KMS-11 (cell line): ENCODE measurements around the gene CD3D.

Source experiments
- H2AFZ ChIP-seq: fragments of 200-600 bp; sonication (generic); 2 replicates; pipeline ENCODE4 v1.6.1; 2016; ENCODE audit warnings: antibody characterized with exemption, mixed run types, low read depth
- H3K27ac ChIP-seq: fragments of 200-600 bp; sonication (generic); 2 replicates; pipeline ENCODE4 v1.6.1; 2016; ENCODE audit warnings: mild to moderate bottlenecking, mixed run types
- H3K27me3 ChIP-seq: fragments of 200-600 bp; sonication (generic); 2 replicates; pipeline ENCODE4 v1.6.1; 2017; ENCODE audit warnings: mild to moderate bottlenecking, low read depth, mixed run types, moderate library complexity; ENCODE audit not compliant: insufficient read depth
- H3K36me3 ChIP-seq: fragments of 200-600 bp; sonication (generic); 2 replicates; pipeline ENCODE4 v1.6.1; 2017; ENCODE audit warnings: mild to moderate bottlenecking, mixed run types; ENCODE audit not compliant: insufficient read depth
- H3K4me1 ChIP-seq: fragments of 200-600 bp; sonication (generic); 2 replicates; pipeline ENCODE4 v1.6.1; 2016; ENCODE audit warnings: mild to moderate bottlenecking, low read depth, mixed run types; ENCODE audit not compliant: poor library complexity, severe bottlenecking
- H3K4me2 ChIP-seq: fragments of 200-600 bp; sonication (generic); 2 replicates; pipeline ENCODE4 v1.7.0; 2016; ENCODE audit warnings: mild to moderate bottlenecking, mixed run types
- H3K4me3 ChIP-seq: fragments of 200-600 bp; sonication (generic); IDR thresholded peaks from 2 replicates; pipeline ENCODE4 v1.6.1; 2017; ENCODE audit warnings: low read depth, low read length, mixed read lengths; ENCODE audit not compliant: insufficient read depth
- H3K79me2 ChIP-seq: fragments of 200-600 bp; sonication (generic); 2 replicates; pipeline ENCODE4 v1.6.1; 2016; ENCODE audit warnings: low read depth, mixed run types; ENCODE audit not compliant: insufficient read depth
- H3K9ac ChIP-seq: fragments of 200-600 bp; sonication (generic); 2 replicates; pipeline ENCODE4 v1.6.1; 2016; ENCODE audit warnings: mild to moderate bottlenecking, mixed run types
- H4K20me1 ChIP-seq: fragments of 200-600 bp; sonication (generic); 2 replicates; pipeline ENCODE4 v1.6.1; 2016; ENCODE audit warnings: mild to moderate bottlenecking, mixed run types; ENCODE audit not compliant: insufficient read depth
- CTCF ChIP-seq: fragments of 200-600 bp; sonication (generic); conservative IDR thresholded peaks from 2 replicates; pipeline ENCODE4 v1.6.1; 2017; ENCODE audit warnings: low read depth, mild to moderate bottlenecking, antibody characterized with exemption, low read length, moderate library complexity, mixed read lengths

Gene CD3D

DNA sequence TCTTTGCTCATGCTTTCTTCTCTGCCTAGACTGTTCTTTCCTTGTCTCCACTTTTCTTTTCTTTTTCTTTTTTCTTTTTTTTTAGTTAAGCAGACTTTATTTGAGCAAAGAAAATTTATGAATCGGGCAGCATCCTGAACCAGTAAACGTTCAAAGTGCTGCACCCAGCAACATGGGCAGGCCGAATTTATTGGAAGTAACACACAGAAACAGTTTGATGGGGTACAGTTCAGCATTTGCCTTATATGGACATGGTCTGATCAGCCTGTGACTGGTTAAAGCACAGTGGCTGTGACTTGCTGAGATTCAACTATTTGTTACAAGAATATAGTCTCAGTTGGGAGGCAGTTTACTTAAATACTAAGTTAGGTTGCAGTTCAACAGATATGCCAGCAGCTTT is 22.0 kb downstream of the CD3D start:
- H3K79me2 ChIP-seq = no peaks in the 10 kb centered on the region
- H2AFZ ChIP-seq = no peak overlapping the region
- H3K27ac ChIP-seq = no peak overlapping the region
- H3K4me1 ChIP-seq = peaks cover 15% of the 10 kb centered on the region
- H3K36me3 ChIP-seq = no peaks in the 10 kb centered on the region
- no peaks in the 10 kb centered on the region for H3K27me3 ChIP-seq
- no peak overlapping the region for H3K4me2 ChIP-seq
- no peak overlapping the region for H3K9ac ChIP-seq
- no peak for TF ChIP-seq CTCF
- H3K4me3 ChIP-seq = no peak overlapping the region
- no peaks in the 10 kb centered on the region for H4K20me1 ChIP-seq

- H3K79me2 ChIP-seq = no peaks in the 10 kb centered on the region
- TF ChIP-seq CTCF = no peak
- no peak overlapping the region for H3K4me3 ChIP-seq
- no peaks in the 10 kb centered on the region for H4K20me1 ChIP-seq
- H3K9ac ChIP-seq = no peak overlapping the region
- no peaks in the 10 kb centered on the region for H3K27me3 ChIP-seq
- peaks cover 18% of the 10 kb centered on the region for H3K4me1 ChIP-seq
- H3K36me3 ChIP-seq = no peaks in the 10 kb centered on the region
- H3K27ac ChIP-seq = no peak overlapping the region
- no peak overlapping the region for H3K4me2 ChIP-seq
- H2AFZ ChIP-seq = no peak overlapping the region
Observed at GRCh38 chr11:118319337-118319707, 23.2 kb downstream of the CD3D start.

DNA sequence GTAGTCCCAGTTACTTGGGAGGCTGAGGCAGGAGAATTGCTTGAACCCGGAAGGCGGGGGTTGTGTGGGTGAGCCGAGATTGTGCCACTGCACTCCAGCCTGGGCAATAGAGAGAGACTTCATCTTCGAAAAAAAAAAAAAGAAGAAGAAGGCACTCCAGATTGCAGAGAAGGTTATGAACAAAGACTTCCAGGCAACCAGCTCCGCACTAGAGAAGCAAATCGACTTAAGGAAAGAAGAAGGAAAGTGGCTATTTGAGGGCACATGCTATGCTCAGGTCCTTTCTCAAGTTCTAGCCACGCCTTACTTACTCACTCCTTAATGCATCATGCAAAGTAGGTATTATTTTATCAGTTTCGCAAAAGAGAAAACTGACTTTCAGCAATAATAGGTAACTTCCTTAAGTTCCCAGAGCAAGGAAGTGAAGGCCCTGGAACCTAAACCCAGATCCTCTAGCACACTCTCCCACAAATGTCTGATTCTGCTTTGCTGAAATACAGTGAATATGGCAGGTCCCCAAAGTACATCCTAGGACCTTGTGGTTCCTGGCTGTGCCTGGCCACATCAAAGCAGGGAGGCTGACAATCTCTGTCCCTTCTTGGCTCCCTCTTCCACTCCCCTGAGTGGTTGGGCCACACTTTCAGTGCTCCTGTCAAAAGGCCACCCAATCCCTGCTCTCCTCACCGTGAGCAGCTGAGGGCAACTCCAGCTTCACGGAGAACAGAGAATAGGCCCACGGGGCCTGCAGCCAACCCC is 23.7 kb downstream of the CD3D start:
- Histone ChIP-seq H3K27ac (no peak overlapping the region), H3K36me3 (no peaks in the 10 kb centered on the region), H3K4me1 (peaks cover 18% of the 10 kb centered on the region), H2AFZ (no peak overlapping the region), H3K9ac (no peak overlapping the region), H3K4me2 (no peak overlapping the region), H3K27me3 (no peaks in the 10 kb centered on the region), H3K4me3 (no peak overlapping the region), H4K20me1 (no peaks in the 10 kb centered on the region), H3K79me2 (no peaks in the 10 kb centered on the region)
- no peak for TF ChIP-seq CTCF

GRCh38 chr11:118318124-118318523 is 24.4 kb downstream of the CD3D start:
- Histone ChIP-seq H3K4me1 (peaks cover 18% of the 10 kb centered on the region), H2AFZ (no peak overlapping the region), H3K27ac (no peak overlapping the region), H3K27me3 (no peaks in the 10 kb centered on the region), H4K20me1 (no peaks in the 10 kb centered on the region), H3K79me2 (no peaks in the 10 kb centered on the region), H3K4me3 (no peak overlapping the region), H3K4me2 (no peak overlapping the region), H3K9ac (no peak overlapping the region), H3K36me3 (no peaks in the 10 kb centered on the region)
- no peak for TF ChIP-seq CTCF
